ENCODE measurements around the gene CDH8.
"Not testable (repeated sequence)": the region's sequence is repeated elsewhere in the genome, so short reads cannot be mapped to it uniquely, and the experiment has no call there.

Gene CDH8

DNA sequence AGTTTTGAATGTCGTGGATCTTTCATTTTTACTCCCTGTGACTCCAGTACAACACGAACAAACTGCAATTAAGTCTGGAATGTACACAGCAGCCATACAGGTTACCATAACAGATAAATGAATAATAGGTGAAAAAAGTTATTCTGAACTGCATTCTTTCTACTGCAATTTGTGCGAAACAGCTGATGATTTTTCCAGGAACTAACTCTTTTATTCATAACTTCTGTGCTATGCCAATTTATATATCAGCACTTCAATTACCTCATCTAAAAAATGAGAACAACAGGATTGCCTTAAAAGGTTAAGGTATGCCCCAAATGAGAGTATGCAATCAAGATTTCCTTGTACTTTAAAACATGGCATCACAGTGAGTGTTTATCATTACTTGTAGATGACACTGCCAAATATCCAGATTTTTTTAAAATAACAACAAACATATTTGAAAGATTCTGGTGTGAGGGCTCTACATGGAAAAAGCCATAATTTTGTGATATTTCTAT lies 238.9 kb downstream of the CDH8 start:
- Mint-ChIP-seq H3K4me1 (ENCODE audit: low read depth) (no peaks in the 10 kb centered on the region), H3K4me3 (no peak overlapping the region), H3K9me3 (peaks cover 55% of the 10 kb centered on the region), H3K36me3 (ENCODE audit: low read depth) (no peaks in the 10 kb centered on the region), H3K27me3 (ENCODE audit: low read depth) (no peaks in the 10 kb centered on the region), H3K27ac (no peak overlapping the region)
- no peak for DNase-seq (ENCODE audit: low spot score)

DNA sequence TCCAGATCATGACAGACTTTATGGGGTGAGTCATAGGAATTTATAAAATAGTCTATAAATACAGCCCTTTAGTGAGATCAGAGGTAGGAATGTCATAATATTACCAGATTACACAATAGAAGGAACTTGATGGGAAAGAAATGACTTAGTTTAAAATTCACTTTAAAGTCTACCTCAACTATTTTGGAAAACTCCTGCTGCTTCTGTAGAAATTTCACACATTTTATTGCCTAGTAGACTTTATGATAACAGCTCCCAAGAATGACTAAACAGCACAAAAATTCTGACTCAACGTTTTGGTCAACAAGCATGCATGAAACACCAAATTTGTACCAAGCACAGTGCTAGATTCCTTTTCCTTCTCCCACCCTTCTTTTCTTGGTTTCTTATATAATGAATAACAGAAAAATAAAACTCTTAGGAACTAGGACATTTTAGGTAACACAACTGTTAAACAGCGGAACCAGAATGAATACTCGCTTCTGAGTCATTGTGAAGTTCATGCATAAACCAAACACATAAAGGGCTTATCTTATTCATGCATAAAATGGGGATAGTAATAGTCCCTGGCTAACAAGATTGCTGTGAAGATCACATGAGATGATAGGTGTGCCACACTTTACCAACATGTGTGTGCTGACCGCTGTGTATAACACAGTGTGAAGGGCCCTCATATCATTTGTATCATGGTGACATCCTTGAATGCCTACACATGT lies 243.9 kb downstream of the CDH8 start:
- Mint-ChIP-seq H3K4me1 (ENCODE audit: low read depth) (no peaks in the 10 kb centered on the region), H3K4me3 (no peak overlapping the region), H3K9me3 (peaks cover 45% of the 10 kb centered on the region), H3K27me3 (ENCODE audit: low read depth) (no peaks in the 10 kb centered on the region), H3K36me3 (ENCODE audit: low read depth) (no peaks in the 10 kb centered on the region), H3K27ac (no peak overlapping the region)
- no peak for DNase-seq (ENCODE audit: low spot score)

- Mint-ChIP-seq H3K36me3 (ENCODE audit: low read depth) (no peaks in the 10 kb centered on the region), H3K27ac (no peak overlapping the region), H3K4me3 (no peak overlapping the region), H3K27me3 (ENCODE audit: low read depth) (no peaks in the 10 kb centered on the region), H3K9me3 (peaks cover 42% of the 10 kb centered on the region), H3K4me1 (ENCODE audit: low read depth) (no peaks in the 10 kb centered on the region)
- DNase-seq (ENCODE audit: low spot score): no peak
Measured at GRCh38 chr16:61791464-61791863, 244.8 kb downstream of the CDH8 start.

GRCh38 chr16:61781855-61782254 lies 254.4 kb downstream of the CDH8 start:
- not testable (repeated sequence) for H3K36me3 Mint-ChIP-seq (ENCODE audit: low read depth); H3K27ac Mint-ChIP-seq; H3K27me3 Mint-ChIP-seq (ENCODE audit: low read depth); H3K4me1 Mint-ChIP-seq (ENCODE audit: low read depth); DNase-seq (ENCODE audit: low spot score); H3K4me3 Mint-ChIP-seq
- H3K9me3 Mint-ChIP-seq: peaks cover 33% of the 10 kb centered on the region

- H3K9me3 Mint-ChIP-seq: peaks cover 44% of the 10 kb centered on the region
- H3K36me3 Mint-ChIP-seq (ENCODE audit: low read depth): no peaks in the 10 kb centered on the region
- no peak for DNase-seq (ENCODE audit: low spot score)
- H3K27me3 Mint-ChIP-seq (ENCODE audit: low read depth): no peaks in the 10 kb centered on the region
- no peak overlapping the region for H3K27ac Mint-ChIP-seq
- no peak overlapping the region for H3K4me3 Mint-ChIP-seq
- H3K4me1 Mint-ChIP-seq (ENCODE audit: low read depth): no peaks in the 10 kb centered on the region
Measured at GRCh38 chr16:61780161-61780560, 256.1 kb downstream of the CDH8 start.

DNA sequence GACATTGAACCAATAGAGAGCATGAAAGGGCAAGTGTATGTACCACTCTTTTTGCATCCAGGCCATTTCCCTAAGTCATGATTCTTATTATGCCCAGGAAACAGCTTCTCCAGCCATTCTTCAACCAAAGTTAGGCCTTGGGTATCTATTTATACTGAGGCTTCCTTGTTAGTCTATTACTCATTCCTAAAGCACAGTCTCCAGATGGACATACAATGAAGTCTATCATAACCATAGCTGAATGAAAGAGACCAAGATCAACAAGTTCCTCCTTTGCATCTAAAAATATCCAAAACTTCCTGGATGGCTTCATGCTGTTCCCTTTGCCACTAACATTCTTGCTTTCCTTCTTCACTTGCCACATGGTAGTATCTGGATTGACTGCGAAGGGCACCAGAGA lies 265.9 kb downstream of the CDH8 start:
- H3K4me3 Mint-ChIP-seq: no peak overlapping the region
- no peaks in the 10 kb centered on the region for H3K36me3 Mint-ChIP-seq (ENCODE audit: low read depth)
- H3K4me1 Mint-ChIP-seq (ENCODE audit: low read depth): no peaks in the 10 kb centered on the region
- no peak for DNase-seq (ENCODE audit: low spot score)
- no peaks in the 10 kb centered on the region for H3K27me3 Mint-ChIP-seq (ENCODE audit: low read depth)
- no peak overlapping the region for H3K27ac Mint-ChIP-seq
- peaks cover 53% of the 10 kb centered on the region for H3K9me3 Mint-ChIP-seq

DNA sequence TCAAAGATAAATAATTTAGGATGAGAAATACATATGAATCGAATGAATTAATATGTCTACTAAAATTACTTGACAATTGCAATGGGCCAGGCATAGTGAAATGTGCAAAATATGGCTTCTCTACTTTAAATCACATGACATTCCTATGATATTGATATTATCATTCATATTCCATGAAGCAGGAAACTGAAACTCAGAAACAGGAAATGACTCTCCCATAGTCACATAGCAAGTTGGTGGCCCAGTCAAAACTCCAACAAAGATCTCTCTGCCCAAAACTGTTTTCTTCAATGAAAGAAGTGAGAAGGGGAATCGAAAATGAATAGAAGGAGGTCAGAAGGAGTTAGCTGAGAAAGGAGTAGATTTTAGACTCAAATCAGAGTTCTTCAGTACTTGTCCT lies 272.2 kb downstream of the CDH8 start:
- Mint-ChIP-seq H3K36me3 (ENCODE audit: low read depth) (no peaks in the 10 kb centered on the region), H3K4me1 (ENCODE audit: low read depth) (no peaks in the 10 kb centered on the region), H3K27me3 (ENCODE audit: low read depth) (no peaks in the 10 kb centered on the region), H3K9me3 (peaks cover 41% of the 10 kb centered on the region), H3K4me3 (no peak overlapping the region), H3K27ac (no peak overlapping the region)
- no peak for DNase-seq (ENCODE audit: low spot score)

DNA sequence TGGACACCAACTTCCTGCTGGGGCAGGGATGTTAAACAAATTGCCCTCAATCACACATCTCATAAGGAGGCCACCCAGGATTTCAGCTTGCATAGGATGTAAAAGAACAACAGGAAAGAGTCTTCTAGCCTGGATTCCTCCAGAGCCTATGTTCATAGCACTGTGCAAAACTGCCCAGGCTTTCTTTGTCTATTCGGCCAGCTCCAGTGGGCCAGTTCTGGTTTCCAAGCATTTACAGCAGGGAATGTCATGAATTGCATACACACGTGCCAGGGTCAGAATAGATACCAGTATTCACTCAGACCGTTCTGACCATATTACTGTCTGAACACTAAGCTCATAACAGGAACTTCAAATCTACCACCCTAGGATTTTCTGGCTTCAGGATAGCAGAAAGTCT lies 273.2 kb downstream of the CDH8 start:
- Mint-ChIP-seq H3K4me1 (ENCODE audit: low read depth) (no peaks in the 10 kb centered on the region), H3K27me3 (ENCODE audit: low read depth) (no peaks in the 10 kb centered on the region), H3K36me3 (ENCODE audit: low read depth) (no peaks in the 10 kb centered on the region), H3K9me3 (peaks cover 37% of the 10 kb centered on the region), H3K4me3 (no peak overlapping the region), H3K27ac (no peak overlapping the region)
- DNase-seq (ENCODE audit: low spot score): no peak

- no peaks in the 10 kb centered on the region for H3K4me1 Mint-ChIP-seq (ENCODE audit: low read depth)
- peaks cover 66% of the 10 kb centered on the region for H3K9me3 Mint-ChIP-seq
- H3K4me3 Mint-ChIP-seq: no peak overlapping the region
- no peaks in the 10 kb centered on the region for H3K27me3 Mint-ChIP-seq (ENCODE audit: low read depth)
- H3K27ac Mint-ChIP-seq: no peak overlapping the region
- no peaks in the 10 kb centered on the region for H3K36me3 Mint-ChIP-seq (ENCODE audit: low read depth)
- no peak for DNase-seq (ENCODE audit: low spot score)
Measured at GRCh38 chr16:61730997-61731396, 305.2 kb downstream of the CDH8 start.

DNA sequence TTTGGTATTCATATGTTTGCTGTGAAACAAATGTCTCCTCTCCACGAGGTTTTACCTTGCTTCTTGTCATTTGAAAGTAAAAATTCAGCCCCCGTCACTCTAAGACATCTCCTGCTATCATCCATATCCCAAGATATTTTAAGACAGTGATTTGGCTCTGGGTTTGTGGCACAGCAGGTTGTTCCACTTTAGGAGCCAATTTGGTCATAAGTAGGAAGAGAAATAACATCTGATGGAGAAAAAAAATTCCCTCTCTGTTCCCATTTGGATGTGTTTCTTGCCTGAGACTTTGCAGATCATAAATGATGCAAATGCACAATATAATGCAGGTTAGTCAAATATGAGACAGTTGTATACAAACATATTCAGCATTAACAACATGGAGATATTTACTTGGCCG lies 309.5 kb downstream of the CDH8 start:
- no peak overlapping the region for H3K27ac Mint-ChIP-seq
- no peaks in the 10 kb centered on the region for H3K4me1 Mint-ChIP-seq (ENCODE audit: low read depth)
- H3K9me3 Mint-ChIP-seq: peaks cover 36% of the 10 kb centered on the region
- no peaks in the 10 kb centered on the region for H3K36me3 Mint-ChIP-seq (ENCODE audit: low read depth)
- DNase-seq (ENCODE audit: low spot score): no peak
- no peak overlapping the region for H3K4me3 Mint-ChIP-seq
- H3K27me3 Mint-ChIP-seq (ENCODE audit: low read depth): no peaks in the 10 kb centered on the region

DNA sequence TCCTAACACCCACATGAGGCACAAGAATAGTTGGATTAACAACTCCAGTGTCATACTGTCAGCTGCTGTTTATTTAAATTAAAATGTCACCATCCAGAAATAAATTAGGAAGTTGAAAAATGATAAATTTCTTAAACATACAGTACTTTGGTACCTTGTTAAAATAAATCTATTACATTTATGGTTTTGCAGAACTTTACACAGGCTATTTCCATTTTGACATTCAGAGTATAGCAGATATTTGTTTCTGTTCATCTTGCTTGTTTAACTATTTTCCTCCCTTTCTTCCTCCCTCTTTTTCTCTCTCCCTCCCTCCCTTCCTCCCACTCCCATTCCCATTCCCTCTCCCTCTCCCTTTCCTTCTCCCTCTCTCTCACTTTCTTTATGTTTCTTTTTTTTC lies 310.1 kb downstream of the CDH8 start:
- Mint-ChIP-seq H3K9me3 (peaks cover 31% of the 10 kb centered on the region), H3K36me3 (ENCODE audit: low read depth) (no peaks in the 10 kb centered on the region), H3K27me3 (ENCODE audit: low read depth) (no peaks in the 10 kb centered on the region), H3K27ac (no peak overlapping the region), H3K4me3 (no peak overlapping the region), H3K4me1 (ENCODE audit: low read depth) (no peaks in the 10 kb centered on the region)
- DNase-seq (ENCODE audit: low spot score): no peak

GRCh38 chr16:61721544-61721943 lies 314.7 kb downstream of the CDH8 start:
- Mint-ChIP-seq H3K27me3 (ENCODE audit: low read depth) (no peaks in the 10 kb centered on the region), H3K4me1 (ENCODE audit: low read depth) (no peaks in the 10 kb centered on the region)

DNA sequence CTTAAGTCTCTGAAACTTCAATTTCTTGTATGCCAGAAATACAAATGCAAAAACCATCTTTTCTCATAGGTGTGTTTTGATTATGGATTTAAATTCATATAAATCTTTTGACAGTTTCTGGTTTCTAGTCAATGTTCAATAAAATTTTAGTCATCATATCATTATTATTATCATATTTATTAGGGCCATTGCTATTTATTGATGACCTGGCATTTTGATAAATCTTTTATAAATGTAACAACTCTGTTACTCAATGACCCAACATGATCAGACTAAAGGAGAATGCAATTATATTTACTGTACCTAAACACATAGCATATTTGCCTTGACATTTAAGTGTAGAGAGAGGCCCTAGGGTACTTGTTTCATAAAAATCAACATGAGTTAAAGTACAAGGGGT lies 320.8 kb downstream of the CDH8 start:
- H3K9me3 Mint-ChIP-seq: peaks cover 33% of the 10 kb centered on the region
- no peak overlapping the region for H3K4me3 Mint-ChIP-seq
- no peak overlapping the region for H3K27ac Mint-ChIP-seq

More at GRCh38 chr16:61721544-61721943, 314.7 kb downstream of the CDH8 start:
- Mint-ChIP-seq H3K4me3 (no peak overlapping the region), H3K9me3 (peaks cover 38% of the 10 kb centered on the region), H3K36me3 (ENCODE audit: low read depth) (no peaks in the 10 kb centered on the region), H3K27ac (no peak overlapping the region)
- DNase-seq (ENCODE audit: low spot score): no peak

GRCh38 chr16:61713787-61714186 lies 322.5 kb downstream of the CDH8 start:
- Mint-ChIP-seq H3K4me3 (no peak overlapping the region), H3K4me1 (ENCODE audit: low read depth) (no peaks in the 10 kb centered on the region), H3K27ac (no peak overlapping the region), H3K27me3 (ENCODE audit: low read depth) (no peaks in the 10 kb centered on the region), H3K36me3 (ENCODE audit: low read depth) (no peaks in the 10 kb centered on the region), H3K9me3 (peaks cover 24% of the 10 kb centered on the region)
- DNase-seq (ENCODE audit: low spot score): no peak

More for the DNA sequence above, 320.8 kb downstream of the CDH8 start:
- Mint-ChIP-seq H3K27me3 (ENCODE audit: low read depth) (no peaks in the 10 kb centered on the region), H3K4me1 (ENCODE audit: low read depth) (no peaks in the 10 kb centered on the region), H3K36me3 (ENCODE audit: low read depth) (no peaks in the 10 kb centered on the region)
- DNase-seq (ENCODE audit: low spot score): no peak

DNA sequence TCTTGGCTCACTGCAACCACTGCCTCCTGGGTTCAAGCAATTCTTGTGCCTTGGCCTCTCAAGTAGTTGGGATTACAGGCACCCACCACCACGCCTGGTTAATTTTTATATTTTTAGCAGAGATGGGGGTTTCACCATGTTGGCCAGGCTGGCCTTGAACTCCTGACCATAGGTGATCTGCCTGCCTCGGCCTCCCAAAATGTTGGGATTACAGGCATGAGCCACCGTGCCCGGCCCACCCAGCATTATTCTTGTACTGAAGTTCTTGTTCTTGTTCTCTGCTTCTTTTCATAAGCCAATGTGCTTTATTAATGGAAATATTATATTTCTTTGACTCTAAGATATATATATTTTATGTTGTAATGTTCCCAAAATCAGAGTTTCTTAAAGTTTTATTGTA lies 336.6 kb downstream of the CDH8 start:
- not testable (repeated sequence) for DNase-seq (ENCODE audit: low spot score); H3K4me3 Mint-ChIP-seq; H3K4me1 Mint-ChIP-seq (ENCODE audit: low read depth); H3K27ac Mint-ChIP-seq; H3K27me3 Mint-ChIP-seq (ENCODE audit: low read depth); H3K36me3 Mint-ChIP-seq (ENCODE audit: low read depth)
- H3K9me3 Mint-ChIP-seq: peaks cover 37% of the 10 kb centered on the region
